MM.1S (cell line): ENCODE measurements around the gene URGCP.

Experiments
- EZH2 ChIP-seq: fragments of 300-600 bp; sonication (generic); optimal IDR thresholded peaks from 2 replicates; pipeline ENCODE3; 2017; ENCODE audit warnings: low read depth, mild to moderate bottlenecking, antibody characterized with exemption, low read length, mixed read lengths
- EZH2phosphoT487 ChIP-seq: fragments of 300-600 bp; sonication (generic); IDR thresholded peaks from 2 replicates; pipeline ENCODE4 v1.6.1; 2018; ENCODE audit warnings: antibody characterized with exemption, low read length
- TF ChIP-seq, protein P1 (sequence below): fragments of 300-600 bp; sonication (generic); IDR thresholded peaks from 2 replicates; pipeline ENCODE4 v1.5.1; 2016; ENCODE audit warnings: antibody characterized with exemption, low read length, mixed read lengths

DNA sequence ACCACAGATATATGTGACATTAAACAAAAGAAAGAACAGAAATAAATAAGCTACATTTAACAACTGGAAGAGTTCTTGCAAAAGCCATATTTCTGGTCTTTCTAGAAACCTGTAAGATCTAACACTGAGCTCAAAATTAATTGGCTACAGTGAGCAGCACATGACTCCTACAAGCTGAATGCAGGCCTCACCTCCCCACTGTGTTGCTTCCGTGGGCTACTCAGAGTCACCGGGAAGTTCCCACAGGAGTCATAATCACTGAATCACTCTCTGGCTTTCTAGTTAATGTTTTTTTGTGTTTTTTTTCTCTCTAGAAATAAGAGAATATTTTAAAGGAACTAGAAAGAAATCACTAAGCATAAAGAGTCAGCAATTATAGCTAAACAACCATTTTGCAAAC is 26.9 kb downstream of the URGCP start:
- TF ChIP-seq EZH2 (no peak), EZH2phosphoT487 (no peak)
- TF ChIP-seq, protein P1, sequence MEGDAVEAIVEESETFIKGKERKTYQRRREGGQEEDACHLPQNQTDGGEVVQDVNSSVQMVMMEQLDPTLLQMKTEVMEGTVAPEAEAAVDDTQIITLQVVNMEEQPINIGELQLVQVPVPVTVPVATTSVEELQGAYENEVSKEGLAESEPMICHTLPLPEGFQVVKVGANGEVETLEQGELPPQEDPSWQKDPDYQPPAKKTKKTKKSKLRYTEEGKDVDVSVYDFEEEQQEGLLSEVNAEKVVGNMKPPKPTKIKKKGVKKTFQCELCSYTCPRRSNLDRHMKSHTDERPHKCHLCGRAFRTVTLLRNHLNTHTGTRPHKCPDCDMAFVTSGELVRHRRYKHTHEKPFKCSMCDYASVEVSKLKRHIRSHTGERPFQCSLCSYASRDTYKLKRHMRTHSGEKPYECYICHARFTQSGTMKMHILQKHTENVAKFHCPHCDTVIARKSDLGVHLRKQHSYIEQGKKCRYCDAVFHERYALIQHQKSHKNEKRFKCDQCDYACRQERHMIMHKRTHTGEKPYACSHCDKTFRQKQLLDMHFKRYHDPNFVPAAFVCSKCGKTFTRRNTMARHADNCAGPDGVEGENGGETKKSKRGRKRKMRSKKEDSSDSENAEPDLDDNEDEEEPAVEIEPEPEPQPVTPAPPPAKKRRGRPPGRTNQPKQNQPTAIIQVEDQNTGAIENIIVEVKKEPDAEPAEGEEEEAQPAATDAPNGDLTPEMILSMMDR = no peak
